SK-N-MC (cell line): ENCODE data around the gene CNOT6L.

Experiments
- EZH2 ChIP-seq: fragments of 200-600 bp; sonication (generic); IDR thresholded peaks from one replicate; pipeline ENCODE4 v1.6.1; 2017; ENCODE audit warnings: antibody characterized with exemption
- FOXP2 ChIP-seq: optimal IDR thresholded peaks from 2 replicates; pipeline ENCODE3; 2011; ENCODE audit warnings: mild to moderate bottlenecking, moderate library complexity; ENCODE audit not compliant: insufficient read depth; ENCODE audit errors: extremely low read length, control extremely low read depth
- POLR2AphosphoS5 ChIP-seq: IDR thresholded peaks from 2 replicates; pipeline ENCODE4 v1.6.1; 2012; ENCODE audit warnings: mild to moderate bottlenecking, low read depth, low read length, borderline replicate concordance

DNA sequence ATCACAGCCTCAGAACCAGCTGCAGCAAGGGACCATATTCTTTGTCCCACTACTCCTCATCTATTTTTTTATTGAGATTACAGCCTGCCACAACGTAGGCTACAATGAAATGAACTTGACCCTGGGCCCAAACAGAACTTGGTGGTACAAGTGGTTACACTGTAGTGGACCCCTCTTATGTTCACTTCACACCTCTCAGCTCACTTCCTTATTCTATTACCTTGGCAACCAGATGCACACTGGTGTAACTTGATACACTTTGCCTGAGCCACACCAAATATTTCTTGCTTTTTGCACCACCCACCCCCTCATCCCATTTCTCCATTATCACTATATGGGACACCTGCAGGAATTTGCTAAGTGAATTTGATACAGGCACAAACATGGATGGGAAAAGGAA lies 107.7 kb downstream of the CNOT6L start:
- TF ChIP-seq EZH2 (no peak), POLR2AphosphoS5 (no peak), FOXP2 (no peak)
